ENCODE results near the gene OPRL1.

OPRL1 gene

DNA sequence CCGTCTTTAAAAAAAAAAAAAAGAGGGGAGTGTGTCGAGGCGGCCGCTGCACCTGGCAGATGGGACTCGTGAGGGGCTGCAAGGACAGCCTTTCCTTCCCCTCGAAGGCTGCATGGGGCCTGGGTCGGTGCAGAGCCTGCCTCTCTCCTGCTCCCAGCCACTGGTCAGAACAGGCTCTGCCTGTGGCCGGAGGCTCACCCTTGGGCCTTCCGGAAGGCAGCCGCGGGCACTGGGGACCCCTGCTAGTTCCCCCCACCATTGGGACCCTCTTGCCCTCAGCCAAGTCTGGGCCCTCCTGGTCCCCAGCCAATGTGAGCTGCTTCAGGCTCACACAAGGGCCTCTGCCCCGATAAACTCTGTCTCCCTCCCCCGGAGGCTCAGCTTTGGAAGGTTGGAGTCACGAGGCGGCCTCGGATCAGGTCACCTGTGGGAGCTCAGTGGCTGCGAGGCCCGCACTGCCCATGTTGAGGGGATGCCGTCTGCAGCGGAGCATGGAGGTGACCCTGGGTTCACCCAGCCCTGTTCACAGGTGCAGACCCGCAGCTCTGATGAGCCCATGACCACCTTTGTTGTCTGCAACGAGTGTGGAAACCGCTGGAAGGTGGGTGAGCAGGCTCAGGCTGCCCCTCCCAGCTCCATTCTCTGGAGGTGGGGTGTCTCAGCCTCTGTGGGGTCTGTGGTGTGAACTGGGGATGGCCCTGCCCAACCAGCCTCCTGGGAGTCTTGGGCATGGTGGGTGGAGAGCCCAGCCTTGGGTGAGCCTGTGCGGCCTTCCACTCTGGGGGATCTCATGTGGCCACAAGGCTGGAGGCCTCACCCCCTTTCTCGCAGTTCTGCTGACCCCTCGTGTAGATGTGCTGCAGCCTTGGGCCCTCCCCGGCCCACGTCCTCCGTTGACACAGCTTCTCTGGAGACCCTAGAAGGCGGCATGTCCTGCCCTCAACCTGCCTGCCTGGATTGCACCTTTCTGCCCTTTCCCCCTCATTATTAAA lies 8.2 kb upstream of the OPRL1 start:
- no peak for DNase-seq

DNA sequence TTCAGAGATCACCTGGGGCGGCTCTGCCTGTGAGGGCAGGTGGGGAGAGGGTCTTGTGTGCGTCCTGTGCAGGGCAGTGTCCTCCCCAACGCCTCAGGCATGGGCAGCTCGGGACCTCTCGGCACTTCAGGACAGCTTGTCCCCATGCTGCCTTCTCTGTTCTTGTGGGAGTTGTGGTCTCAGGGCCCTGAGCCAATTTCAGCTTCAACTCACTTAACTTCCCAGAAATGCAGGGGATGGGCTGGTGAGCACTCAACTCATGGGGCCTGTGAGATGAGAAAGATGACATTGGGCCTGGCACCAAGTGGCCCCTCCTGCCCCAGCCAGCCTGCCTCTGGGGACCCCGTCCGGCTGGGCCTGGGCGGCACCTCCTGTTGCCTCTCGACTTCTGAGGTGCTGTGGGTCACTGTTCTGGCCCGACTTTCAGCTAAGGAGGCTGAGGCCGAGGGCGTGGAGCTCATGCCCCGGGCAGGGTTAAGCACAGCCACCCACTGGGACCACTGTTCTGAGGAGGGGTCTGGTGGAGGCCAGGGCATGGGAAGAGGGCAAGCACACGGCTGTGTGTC lies 7.3 kb upstream of the OPRL1 start:
- no peak for DNase-seq

DNA sequence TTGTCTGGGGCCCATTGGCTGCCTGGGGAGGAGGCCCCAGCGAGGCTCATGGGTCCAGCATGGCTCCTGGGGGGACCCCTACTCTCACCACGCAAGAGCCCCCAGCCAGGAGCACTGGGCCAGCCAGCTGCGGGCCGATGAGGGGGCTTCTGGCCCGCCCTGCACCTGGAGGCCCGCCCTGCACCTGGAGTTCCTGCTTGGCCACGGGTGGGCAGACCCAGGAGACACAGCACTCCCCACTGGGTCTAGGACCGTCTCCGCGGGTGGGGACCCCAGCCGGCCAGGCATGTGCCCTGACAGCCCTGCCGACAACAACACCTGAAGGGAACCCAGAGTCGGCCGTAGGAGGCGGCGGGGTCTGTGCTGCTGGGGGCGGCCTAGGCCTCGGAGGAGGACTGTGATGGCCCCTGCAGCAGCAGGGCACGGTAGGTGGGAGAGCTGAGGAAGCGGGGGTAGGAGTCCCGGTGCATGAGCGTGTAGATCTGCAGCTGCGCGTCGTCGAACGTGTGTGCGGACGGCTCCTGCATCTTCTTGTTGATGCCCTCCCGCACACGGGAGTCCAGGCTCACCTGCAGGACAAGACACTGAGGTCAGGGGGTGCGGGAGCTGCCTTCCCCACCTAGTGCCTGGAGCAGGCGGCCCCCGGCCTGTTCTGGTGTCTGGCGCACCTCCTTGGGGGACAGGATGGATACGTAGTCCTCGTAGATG lies 6.3 kb upstream of the OPRL1 start:
- DNase-seq = no peak

DNA sequence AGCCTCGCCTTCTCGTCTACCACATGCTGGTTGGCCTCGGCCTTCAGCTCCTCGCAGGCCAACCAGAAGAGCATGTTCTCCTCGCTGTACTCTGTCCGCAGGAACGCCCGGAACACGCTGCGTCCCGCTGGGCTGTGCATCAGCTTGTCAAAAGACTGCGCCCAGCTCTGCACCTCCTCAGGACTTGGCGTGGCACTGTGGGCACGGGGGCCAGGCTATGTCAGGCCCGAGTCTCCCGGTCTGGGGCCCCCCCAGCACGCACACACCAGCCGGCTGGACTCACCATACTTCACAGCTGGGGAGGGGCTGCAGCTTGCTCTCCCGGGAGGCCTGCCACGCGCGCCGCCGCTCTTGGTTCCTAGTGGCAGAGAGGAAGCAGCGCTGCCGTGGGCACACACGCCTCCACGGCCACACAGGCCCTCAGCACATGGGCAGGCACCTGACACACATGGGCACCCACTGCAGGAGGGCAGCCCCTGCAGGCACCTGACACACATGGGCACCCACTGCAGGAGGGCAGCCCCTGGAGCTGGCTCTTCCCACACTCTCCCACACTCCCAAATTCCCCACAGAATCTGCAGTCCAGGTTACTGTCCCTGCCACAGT lies 5.6 kb upstream of the OPRL1 start:
- no peak for DNase-seq

DNA sequence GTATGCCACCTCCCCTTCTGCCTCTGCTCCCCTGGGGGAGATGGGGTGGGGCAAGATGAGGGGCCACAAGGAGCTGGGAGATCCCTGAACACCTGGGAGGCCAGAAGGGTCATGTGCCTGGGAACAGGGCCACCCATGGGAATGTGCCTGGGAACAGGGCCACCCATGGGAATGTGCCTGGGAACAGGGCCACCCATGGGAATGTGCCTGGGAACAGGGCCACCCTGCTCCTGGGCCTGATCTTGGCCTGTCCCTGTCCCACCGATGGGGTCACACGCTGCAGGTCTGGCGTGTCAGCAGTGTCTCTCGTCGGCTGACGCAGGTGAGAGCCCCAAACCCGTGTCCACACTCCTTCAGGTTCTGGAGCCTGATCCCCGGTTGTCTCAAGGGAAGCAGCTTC lies 4.9 kb upstream of the OPRL1 start:
- DNase-seq = no peak

DNA sequence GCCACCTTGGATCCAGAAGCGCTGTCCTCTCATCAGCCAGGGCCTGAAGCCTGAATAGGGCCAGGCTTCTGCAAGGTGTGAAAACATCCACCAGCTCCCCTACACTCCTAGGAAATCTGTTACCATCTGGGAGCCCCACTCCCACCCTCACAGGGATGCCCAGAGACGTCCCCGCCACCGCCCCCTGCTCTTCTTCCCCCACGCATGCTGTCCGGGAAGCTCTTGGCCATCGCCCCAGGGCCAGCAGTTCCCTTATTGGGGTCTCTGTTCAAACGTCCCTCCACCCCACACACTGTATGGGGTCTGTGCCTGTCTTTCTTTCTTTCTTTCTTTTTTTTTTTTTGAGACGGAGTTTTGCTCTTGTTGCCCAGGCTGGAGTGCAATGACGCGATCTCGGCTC lies 4.3 kb upstream of the OPRL1 start:
- DNase-seq = no peak

DNA sequence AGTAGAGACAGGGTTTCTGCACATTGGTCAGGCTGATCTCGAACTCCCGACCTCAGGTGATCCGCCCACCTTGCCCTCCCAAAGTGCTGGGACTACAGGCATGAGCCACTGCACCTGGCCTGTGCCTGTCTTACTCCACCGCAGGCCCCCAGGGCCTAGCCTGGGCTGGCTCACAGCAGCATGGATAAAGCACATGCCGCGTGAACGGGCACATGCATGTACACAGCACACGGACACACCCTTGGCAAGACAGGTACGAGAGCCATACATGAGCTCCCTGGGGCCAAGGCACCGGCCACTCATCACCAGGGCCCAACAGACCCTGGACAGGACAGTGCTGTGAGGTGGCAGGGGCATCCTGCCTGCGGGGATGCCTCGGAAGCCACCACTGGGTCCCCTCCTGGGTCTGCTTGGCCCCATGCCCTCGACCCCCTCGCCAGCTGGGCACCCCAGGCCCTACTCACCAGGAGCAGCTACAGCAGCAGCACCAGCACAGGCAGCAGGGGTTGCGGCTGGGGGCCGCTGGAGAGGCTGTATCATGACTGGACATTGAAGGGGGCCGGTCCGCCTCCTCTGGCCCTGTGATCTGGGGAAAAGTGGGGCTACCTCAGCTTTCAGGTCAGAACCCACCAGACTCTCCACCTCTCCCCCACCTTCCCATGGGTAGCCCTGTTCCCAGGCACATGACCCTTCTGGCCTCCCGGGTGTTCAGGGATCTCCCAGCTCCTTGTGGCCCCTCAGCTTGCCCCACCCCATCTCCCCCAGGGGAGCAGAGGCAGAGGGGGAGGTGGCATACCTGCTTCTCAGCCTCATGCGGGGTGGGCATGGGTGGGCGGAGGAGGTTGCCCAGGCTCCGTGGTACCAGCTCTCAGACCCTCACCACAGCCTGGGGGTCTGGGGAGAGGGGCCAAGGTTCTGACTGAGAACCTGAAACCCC lies 3.6 kb upstream of the OPRL1 start:
- no peak for DNase-seq

- DNase-seq = peak in 5 of 56 donors; percentile 7 to 35 (median 23)
Observed at GRCh38 chr20:64077094-64077493, 2.8 kb upstream of the OPRL1 start.

DNA sequence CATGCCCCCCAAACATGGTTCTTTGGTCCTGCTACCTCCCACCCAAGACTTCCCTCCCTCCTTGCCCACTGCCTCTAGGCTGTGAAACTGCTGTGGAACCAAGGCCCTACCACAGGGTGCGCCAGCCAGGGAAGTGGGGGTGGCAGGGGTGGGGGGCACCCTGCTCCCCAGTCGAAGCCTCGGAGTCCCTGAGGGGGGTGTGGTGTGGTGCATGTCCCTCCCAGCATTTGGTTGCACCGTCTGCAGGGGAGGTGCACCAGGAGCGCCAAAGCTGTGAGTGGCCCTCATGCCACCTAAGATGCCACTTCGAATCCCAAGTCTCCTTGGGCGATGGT lies 2.4 kb upstream of the OPRL1 start:
- no peak for DNase-seq

DNA sequence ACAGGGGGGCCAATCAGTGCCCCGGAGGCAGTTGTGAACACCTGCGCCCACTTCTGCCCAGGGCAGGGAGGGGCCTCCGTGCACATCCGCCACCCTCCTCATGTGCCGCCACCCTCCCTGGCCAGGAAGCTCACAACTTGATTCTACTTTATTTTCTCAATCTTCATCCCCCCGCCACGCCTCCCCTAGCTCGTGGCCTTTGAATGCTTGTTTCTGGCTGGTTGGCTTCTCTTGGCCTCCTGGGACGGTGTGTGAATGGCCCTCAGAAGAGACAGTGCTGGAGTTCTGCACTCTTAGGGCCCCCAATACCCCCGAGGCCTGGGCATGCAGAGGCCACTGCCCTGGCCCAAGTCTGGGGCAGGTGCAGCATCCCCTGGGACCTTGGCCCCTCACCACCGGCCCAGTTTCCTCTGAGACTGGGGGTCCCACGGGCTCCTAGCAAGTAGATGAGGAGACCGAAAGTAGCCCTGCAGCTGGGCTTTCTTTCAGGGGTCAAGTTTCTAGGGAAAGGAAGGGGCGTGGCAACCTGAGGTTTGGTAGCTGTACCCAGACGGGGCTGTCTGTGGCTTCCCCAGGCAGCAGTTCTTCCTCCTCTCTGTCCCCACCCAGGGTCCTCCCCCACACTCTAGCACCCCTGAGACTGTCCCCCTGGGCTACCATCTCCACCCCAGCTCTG lies 1.9 kb upstream of the OPRL1 start:
- peak in 1 of 56 donors; percentile 5 for DNase-seq

DNA sequence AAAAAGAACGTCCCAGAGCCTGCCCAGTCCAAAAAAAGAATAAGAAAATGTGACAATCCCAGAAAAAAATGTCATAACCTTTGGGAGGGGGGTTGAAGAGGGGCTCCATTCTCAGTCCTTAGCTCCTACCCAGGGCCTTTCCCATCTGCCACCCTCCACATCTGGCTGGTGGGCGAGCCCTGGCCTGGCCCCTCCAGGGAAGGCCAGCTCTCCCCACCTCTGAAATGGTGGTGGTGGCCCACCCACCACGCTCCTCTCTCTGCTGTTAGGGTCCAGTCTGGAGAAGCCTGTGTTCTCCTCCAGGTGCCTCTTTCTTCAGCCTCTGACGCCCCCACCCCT lies 979 bp upstream of the OPRL1 start:
- DNase-seq = no peak

DNA sequence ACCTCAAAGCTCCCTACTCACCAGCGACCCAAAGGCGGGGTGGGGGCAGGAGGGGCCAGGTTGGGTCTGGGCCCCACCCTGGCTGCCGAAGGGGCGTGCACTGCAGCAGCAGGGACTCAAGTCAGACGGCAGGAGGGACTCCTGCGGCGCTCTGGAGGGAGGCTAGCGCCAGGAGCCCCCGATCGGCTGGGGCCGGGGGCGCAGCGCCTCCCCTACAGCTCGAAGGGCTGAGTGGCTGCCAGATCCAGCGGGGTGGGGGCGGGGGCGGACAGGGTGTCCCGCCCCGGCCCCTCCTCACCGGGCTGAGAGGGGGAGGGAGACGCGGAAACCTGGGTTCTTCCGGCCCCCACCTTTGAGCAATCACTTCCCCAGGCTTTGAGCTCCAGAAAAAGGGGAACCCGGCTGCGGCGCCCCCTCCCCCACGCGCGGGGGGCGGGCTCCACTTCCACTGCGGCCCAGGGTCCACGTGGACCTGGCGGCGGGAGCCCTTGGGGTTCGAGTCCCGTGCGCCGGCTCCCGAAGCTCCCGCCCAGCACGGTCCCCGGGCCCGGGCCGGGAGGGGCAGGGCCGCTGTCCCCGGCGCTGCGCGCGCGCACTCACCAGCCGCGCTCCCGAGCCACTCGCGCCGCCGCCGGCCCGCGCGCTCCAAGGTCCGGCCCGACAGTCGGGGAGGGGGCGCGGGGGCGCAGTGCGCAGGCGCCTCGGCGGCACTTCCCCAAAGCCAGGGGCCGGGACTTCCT lies 439 bp upstream of the OPRL1 start, which contains the start of gene RGS19:
RGS19 (minus strand) TSS at position 246 of the 740 bp plus-strand sequence. CDS start 2,632 bp downstream, outside the sequence.
- peak in 33 of 56 donors; percentile 26 to 78 (median 60) for DNase-seq

- no peak for DNase-seq
Observed at GRCh38 chr20:64080813-64081623, 1.1 kb downstream of the OPRL1 start.

GRCh38 chr20:64081624-64081964 lies 1.7 kb downstream of the OPRL1 start:
- DNase-seq = no peak

DNA sequence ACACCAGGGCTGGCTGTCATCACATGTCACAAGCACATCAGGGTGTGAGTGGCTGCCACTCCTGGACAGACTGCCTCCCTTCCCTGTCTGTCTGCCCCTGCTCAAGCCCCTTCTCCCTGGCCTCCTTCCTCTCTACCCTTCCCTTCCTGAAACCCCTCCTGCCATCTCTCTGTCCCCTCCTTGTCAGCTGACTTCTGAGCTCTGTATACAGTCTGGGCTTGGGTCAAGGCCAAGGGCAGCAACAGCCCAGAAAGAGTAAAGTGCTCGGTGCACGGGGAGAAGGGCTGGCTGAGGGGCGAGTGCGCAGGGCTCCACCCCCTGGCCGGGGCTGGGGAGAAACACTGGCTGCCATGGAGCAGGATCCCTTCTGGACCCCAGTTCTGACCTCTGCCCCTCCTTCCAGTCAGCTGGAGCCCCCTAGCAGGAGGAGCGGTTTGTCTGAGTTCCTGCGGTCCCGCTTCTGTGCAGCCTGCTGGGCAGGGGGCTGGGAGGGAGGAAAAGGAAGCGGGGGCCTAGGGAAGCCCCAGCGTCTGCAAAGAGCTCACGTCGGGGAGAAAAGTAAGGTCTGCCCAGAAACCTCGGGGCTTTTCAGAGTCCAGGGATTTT lies 2.3 kb downstream of the OPRL1 start:
- DNase-seq = no peak

- no peak for DNase-seq
Observed at GRCh38 chr20:64082820-64083377, 3.0 kb downstream of the OPRL1 start.

GRCh38 chr20:64083378-64083803 lies 3.5 kb downstream of the OPRL1 start:
- DNase-seq = peak in 38 of 56 donors; percentile 11 to 82 (median 54)
